WTC11 (cell line): ENCODE results near the gene ABCG4. TPM values are rescaled to one million over a fixed set of nuclear protein-coding genes. Genes with fewer than 3 reads are reported as not detected.

ENCODE experiments used
- ATAC-seq: fragments of 200-7000 bp; cut with Tn5 transposase; 2 replicates; pipeline ENCODE4 v1.10.0; 2021; ENCODE audit warnings: mild to moderate bottlenecking, moderate library complexity
- CTCF ChIA-PET: fragments of 300-600 bp; sonication (Branson Sonifier 250); formaldehyde crosslinking; loops from one replicate; lab custom pipeline; 2021; ENCODE audit warnings: antibody characterized with exemption; lab: Charles Lee
- POLR2A ChIA-PET: fragments of 350-600 bp; sonication (Branson Sonifier 250); formaldehyde crosslinking; loops from one replicate; lab custom pipeline; 2021; ENCODE audit warnings: antibody characterized with exemption; lab: Charles Lee
- DNase-seq: peaks from one replicate; pipeline ENCODE4 v3.0.0; 2021; ENCODE audit warnings: low spot score
- H3K27ac Mint-ChIP-seq: 2 replicates; pipeline ENCODE4 v1.8.0; 2021; ENCODE audit warnings: mixed read lengths
- H3K27me3 Mint-ChIP-seq: 2 replicates; pipeline ENCODE4 v1.8.0; 2021; ENCODE audit warnings: low read depth, mild to moderate bottlenecking, moderate library complexity, mixed read lengths
- H3K36me3 Mint-ChIP-seq: 2 replicates; pipeline ENCODE4 v1.8.0; 2021; ENCODE audit warnings: mixed read lengths
- H3K4me1 Mint-ChIP-seq: 2 replicates; pipeline ENCODE4 v1.8.0; 2022; ENCODE audit warnings: mixed read lengths
- H3K4me3 Mint-ChIP-seq: 2 replicates; pipeline ENCODE4 v1.8.0; 2021; ENCODE audit warnings: mild to moderate bottlenecking, moderate library complexity, mixed read lengths
- H3K9me3 Mint-ChIP-seq: 2 replicates; pipeline ENCODE4 v1.8.0; 2021; ENCODE audit warnings: mixed read lengths
- CREM ChIP-seq: sonication (generic); formaldehyde crosslinking; IDR thresholded peaks from 2 replicates; pipeline ENCODE4 v1.8.1; 2022; ENCODE audit warnings: mild to moderate bottlenecking, missing genetic modification reagents, moderate library complexity
- E2F5 ChIP-seq: sonication (generic); formaldehyde crosslinking; IDR thresholded peaks from 2 replicates; pipeline ENCODE4 v1.8.1; 2022; ENCODE audit warnings: mild to moderate bottlenecking, moderate library complexity, missing genetic modification reagents
- ERG ChIP-seq: fragments of 250-450 bp; sonication (Bioruptor Pico); IDR thresholded peaks from 2 replicates; pipeline ENCODE4 v1.8.0; 2021; ENCODE audit warnings: mild to moderate bottlenecking
- ESRRA ChIP-seq: sonication (generic); formaldehyde crosslinking; IDR thresholded peaks from 2 replicates; pipeline ENCODE4 v1.8.1; 2022; ENCODE audit warnings: mild to moderate bottlenecking, missing genetic modification reagents, borderline replicate concordance
- FOXK1 ChIP-seq: sonication (generic); formaldehyde crosslinking; IDR thresholded peaks from 2 replicates; pipeline ENCODE4 v1.8.0; 2022; ENCODE audit warnings: mild to moderate bottlenecking, moderate library complexity, missing genetic modification reagents
- FOXP4 ChIP-seq: sonication (generic); formaldehyde crosslinking; IDR thresholded peaks from 2 replicates; pipeline ENCODE4 v1.8.0; 2022; ENCODE audit warnings: mild to moderate bottlenecking, missing genetic modification reagents
- GTF2I ChIP-seq: fragments of 250-450 bp; sonication (Bioruptor Pico); conservative IDR thresholded peaks from 2 replicates; pipeline ENCODE4 v1.4.0; 2021; ENCODE audit warnings: mild to moderate bottlenecking
- JAZF1 ChIP-seq: fragments of 250-450 bp; sonication (Bioruptor Pico); IDR thresholded peaks from 2 replicates; pipeline ENCODE4 v1.9.0; 2021; ENCODE audit warnings: moderate library complexity, mild to moderate bottlenecking, inconsistent platforms
- KAT7 ChIP-seq: sonication (generic); formaldehyde crosslinking; IDR thresholded peaks from 2 replicates; pipeline ENCODE4 v1.8.1; 2023; ENCODE audit warnings: missing genetic modification reagents, mild to moderate bottlenecking, borderline replicate concordance
- NFATC4 ChIP-seq: fragments of 250-450 bp; sonication (Bioruptor Pico); IDR thresholded peaks from 2 replicates; pipeline ENCODE4 v1.9.0; 2021; ENCODE audit warnings: mild to moderate bottlenecking
- NR3C1 ChIP-seq: sonication (generic); formaldehyde crosslinking; conservative IDR thresholded peaks from 2 replicates; pipeline ENCODE4 v1.8.1; 2023; ENCODE audit warnings: low read depth, mild to moderate bottlenecking, missing genetic modification reagents
- PRDM15 ChIP-seq: sonication (generic); formaldehyde crosslinking; IDR thresholded peaks from 2 replicates; pipeline ENCODE4 v1.8.0; 2022; ENCODE audit warnings: missing genetic modification reagents
- RORB ChIP-seq: fragments of 250-450 bp; sonication (Bioruptor Pico); IDR thresholded peaks from 2 replicates; pipeline ENCODE4 v1.9.0; 2021; ENCODE audit warnings: mild to moderate bottlenecking
- SOX15 ChIP-seq: fragments of 250-450 bp; sonication (Bioruptor Pico); IDR thresholded peaks from 2 replicates; pipeline ENCODE4 v1.9.0; 2021; ENCODE audit warnings: mild to moderate bottlenecking
- STAT6 ChIP-seq: sonication (generic); formaldehyde crosslinking; conservative IDR thresholded peaks from 2 replicates; pipeline ENCODE4 v1.8.1; 2023; ENCODE audit warnings: mild to moderate bottlenecking, low read depth, missing genetic modification reagents, moderate library complexity
- USF2 ChIP-seq: sonication (generic); formaldehyde crosslinking; IDR thresholded peaks from 2 replicates; pipeline ENCODE4 v1.8.1; 2023; ENCODE audit warnings: mild to moderate bottlenecking, missing genetic modification reagents, moderate library complexity
- ZBTB21 ChIP-seq: sonication (generic); formaldehyde crosslinking; IDR thresholded peaks from 2 replicates; pipeline ENCODE4 v1.8.1; 2023; ENCODE audit warnings: mild to moderate bottlenecking, missing genetic modification reagents, borderline replicate concordance
- ZNF138 ChIP-seq: sonication (generic); formaldehyde crosslinking; conservative IDR thresholded peaks from 2 replicates; pipeline ENCODE4 v1.8.1; 2022; ENCODE audit warnings: mild to moderate bottlenecking, moderate library complexity, missing genetic modification reagents
- ZNF263 ChIP-seq: sonication (generic); formaldehyde crosslinking; IDR thresholded peaks from 2 replicates; pipeline ENCODE4 v1.8.1; 2022; ENCODE audit warnings: low read depth, mild to moderate bottlenecking, moderate library complexity, missing genetic modification reagents
- ZNF423 ChIP-seq: fragments of 250-450 bp; sonication (Bioruptor Pico); IDR thresholded peaks from 2 replicates; pipeline ENCODE4 v2.1.2; 2022; ENCODE audit warnings: mild to moderate bottlenecking, moderate library complexity
- ZSCAN18 ChIP-seq: fragments of 250-450 bp; sonication (Bioruptor Pico); IDR thresholded peaks from 2 replicates; pipeline ENCODE4 v2.1.2; 2022; ENCODE audit warnings: mild to moderate bottlenecking, moderate library complexity
- total RNA-seq: library from RNA; stranded (reverse); gene quantifications from 3 replicates; pipeline ENCODE4 v1.2.3, GENCODE V29; 2021

ABCG4 gene
- total RNA-seq, 1 experiment from 2014 or later, result 4.4 TPM

- TF ChIP-seq STAT6 (CRISPR knock-in tag), result no peak
- TF ChIP-seq E2F5 (CRISPR knock-in tag), result no peak
- no peak for TF ChIP-seq ZNF423
- no peak for TF ChIP-seq RORB
Observed at GRCh38 chr11:119108857-119109221, 40.0 kb upstream of the ABCG4 start (continued).

GRCh38 chr11:119109843-119110242 is 39.0 kb upstream of the ABCG4 start:
- Mint-ChIP-seq H3K27me3 (peaks cover 18% of the 10 kb centered on the region), H3K4me3 (no peak overlapping the region), H3K27ac (no peak overlapping the region), H3K4me1 (peaks cover 31% of the 10 kb centered on the region), H3K9me3 (no peaks in the 10 kb centered on the region), H3K36me3 (no peaks in the 10 kb centered on the region)
- ChIA-PET CTCF (interaction anchor here (1.0 to 1.6 kb wide), 3 partner anchors 8 to 246 kb away, joined by 3 to 4 read pairs (median 3); partner anchors contain the start of genes CBL and DPAGT1), POLR2A (interaction anchor here (0.6 to 1.9 kb wide), 2 partner anchors 8 to 12 kb away, joined by 3 to 6 read pairs; partner anchors contain the start of genes DPAGT1 and HINFP)
- DNase-seq (no peak), ATAC-seq (no peak)
- TF ChIP-seq ERG (no peak), JAZF1 (CRISPR knock-in tag) (no peak), ZBTB21 (CRISPR knock-in tag) (no peak), USF2 (CRISPR knock-in tag) (peak; percentile 43; the same call in 1 of the 2 replicates)

GRCh38 chr11:119110439-119110838 is 38.4 kb upstream of the ABCG4 start:
- no peak overlapping the region for H3K4me3 Mint-ChIP-seq
- POLR2A ChIA-PET, result interaction anchor here (0.6 to 1.9 kb wide), 2 partner anchors 8 to 11 kb away, joined by 3 to 6 read pairs; partner anchors contain the start of genes DPAGT1 and HINFP
- DNase-seq (peak; percentile 30), ATAC-seq (no peak)
- no peaks in the 10 kb centered on the region for H3K9me3 Mint-ChIP-seq
- peaks cover 32% of the 10 kb centered on the region for H3K4me1 Mint-ChIP-seq
- H3K36me3 Mint-ChIP-seq, result no peaks in the 10 kb centered on the region; the same call in 1 of the 2 replicates
- peak overlapping the region; percentile 32; the same call in 1 of the 2 replicates for H3K27ac Mint-ChIP-seq
- H3K27me3 Mint-ChIP-seq, result peaks cover 18% of the 10 kb centered on the region
- CTCF ChIA-PET, result interaction anchor here (1.0 kb wide), 2 partner anchors 8 to 96 kb away, joined by 3 to 4 read pairs; partner anchors contain the start of genes CBL and DPAGT1
- no peak for TF ChIP-seq FOXK1 (CRISPR knock-in tag)
- TF ChIP-seq GTF2I, result no peak
- TF ChIP-seq NR3C1, result no peak
- no peak for TF ChIP-seq ZBTB21 (CRISPR knock-in tag)
- TF ChIP-seq ZNF138 (CRISPR knock-in tag), result no peak
- no peak for TF ChIP-seq JAZF1 (CRISPR knock-in tag)
- TF ChIP-seq NFATC4 (CRISPR knock-in tag), result no peak
- TF ChIP-seq CREM (CRISPR knock-in tag), result no peak
- TF ChIP-seq ZNF263 (CRISPR knock-in tag), result no peak
- TF ChIP-seq ZSCAN18, result no peak
- TF ChIP-seq ESRRA (CRISPR knock-in tag), result no peak
- no peak for TF ChIP-seq KAT7
- no peak for TF ChIP-seq SOX15
- no peak for TF ChIP-seq PRDM15 (CRISPR knock-in tag)
- no peak for TF ChIP-seq FOXP4 (CRISPR knock-in tag)
